Measurements from ENCODE around the gene OCIAD2. TPM values are rescaled to one million over a fixed set of nuclear protein-coding genes. Genes with fewer than 3 reads are reported as not detected.
"Not testable (repeated sequence)": the region's sequence is repeated elsewhere in the genome, so short reads cannot be mapped to it uniquely, and the experiment has no call there.

Gene OCIAD2
- total RNA-seq, 1 donor from 2014 or later: 18.9 TPM

DNA sequence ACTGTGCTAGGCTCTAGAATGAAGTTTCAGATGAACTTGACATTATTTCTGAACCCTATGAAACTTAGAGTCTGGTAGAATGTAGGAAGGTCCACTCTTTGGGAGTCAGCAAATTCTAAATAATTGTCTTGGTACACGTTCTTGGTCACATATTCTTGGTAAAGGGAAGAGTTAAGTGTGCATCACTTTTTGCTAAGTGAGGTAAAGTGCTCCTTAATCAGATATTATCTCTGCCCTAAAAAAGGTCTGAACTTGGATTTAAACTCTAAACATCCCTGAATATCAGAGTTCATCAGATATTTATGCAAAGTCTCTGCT is 7.2 kb downstream of the OCIAD2 start:
- no peak for DNase-seq (ENCODE audit: extremely low spot score in 2 of 2)
- H3K27me3 ChIP-seq: no peaks in the 10 kb centered on the region
- no peak overlapping the region for H3K4me3 ChIP-seq
- H3K27ac ChIP-seq: no peak overlapping the region
- intact Hi-C loops (cut with DNase I): no loop called here
- no peaks in the 10 kb centered on the region for H3K9me3 ChIP-seq
- H3K36me3 ChIP-seq: no peaks in the 10 kb centered on the region
- TF ChIP-seq, protein P1, sequence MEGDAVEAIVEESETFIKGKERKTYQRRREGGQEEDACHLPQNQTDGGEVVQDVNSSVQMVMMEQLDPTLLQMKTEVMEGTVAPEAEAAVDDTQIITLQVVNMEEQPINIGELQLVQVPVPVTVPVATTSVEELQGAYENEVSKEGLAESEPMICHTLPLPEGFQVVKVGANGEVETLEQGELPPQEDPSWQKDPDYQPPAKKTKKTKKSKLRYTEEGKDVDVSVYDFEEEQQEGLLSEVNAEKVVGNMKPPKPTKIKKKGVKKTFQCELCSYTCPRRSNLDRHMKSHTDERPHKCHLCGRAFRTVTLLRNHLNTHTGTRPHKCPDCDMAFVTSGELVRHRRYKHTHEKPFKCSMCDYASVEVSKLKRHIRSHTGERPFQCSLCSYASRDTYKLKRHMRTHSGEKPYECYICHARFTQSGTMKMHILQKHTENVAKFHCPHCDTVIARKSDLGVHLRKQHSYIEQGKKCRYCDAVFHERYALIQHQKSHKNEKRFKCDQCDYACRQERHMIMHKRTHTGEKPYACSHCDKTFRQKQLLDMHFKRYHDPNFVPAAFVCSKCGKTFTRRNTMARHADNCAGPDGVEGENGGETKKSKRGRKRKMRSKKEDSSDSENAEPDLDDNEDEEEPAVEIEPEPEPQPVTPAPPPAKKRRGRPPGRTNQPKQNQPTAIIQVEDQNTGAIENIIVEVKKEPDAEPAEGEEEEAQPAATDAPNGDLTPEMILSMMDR (IDR thresholded peaks at IDR 0.05): no peak
- TF ChIP-seq POLR2AphosphoS5 (IDR thresholded peaks at IDR 0.05; ENCODE audit: insufficient read depth in 1 of 2, low read depth in 1 of 2): no peak
- TF ChIP-seq POLR2A (IDR thresholded peaks at IDR 0.05): no peak
- H3K4me1 ChIP-seq: no peaks in the 10 kb centered on the region

DNA sequence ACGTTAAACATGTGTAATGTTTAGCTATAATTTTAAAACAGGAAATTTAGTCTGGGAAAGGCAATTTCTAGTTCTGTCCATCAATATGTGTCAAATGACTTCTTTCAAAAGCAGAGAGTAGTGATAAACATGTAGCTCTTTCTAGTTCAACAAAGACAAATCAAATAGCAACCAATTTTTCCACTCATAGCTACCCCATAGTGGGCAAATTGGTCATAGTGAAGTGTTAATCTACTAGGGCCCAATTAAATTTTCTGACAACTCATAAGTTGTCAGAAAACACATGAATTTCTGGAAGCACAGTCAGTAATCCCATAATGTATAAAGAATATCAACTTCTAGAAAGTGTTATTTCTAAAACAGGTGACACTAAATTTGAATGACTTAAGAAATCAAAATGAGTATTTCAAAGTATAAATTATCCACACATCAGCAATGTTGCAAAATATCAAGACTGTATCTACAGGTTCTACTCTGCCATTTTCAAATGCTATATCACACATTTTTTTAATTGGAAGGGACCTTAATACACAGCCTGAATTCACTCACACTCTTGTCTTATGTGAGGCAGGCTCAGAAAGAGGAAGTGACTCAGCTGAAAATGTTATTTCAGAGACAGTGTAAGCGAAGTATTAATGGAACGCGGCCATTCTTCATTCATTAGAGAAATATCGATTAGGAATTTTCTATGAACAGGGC is 7.7 kb downstream of the OCIAD2 start:
- TF ChIP-seq, protein P1 (IDR thresholded peaks at IDR 0.05): no peak
- Histone ChIP-seq H3K9me3 (no peaks in the 10 kb centered on the region), H3K27me3 (no peaks in the 10 kb centered on the region), H3K4me1 (no peaks in the 10 kb centered on the region), H3K27ac (no peak overlapping the region), H3K36me3 (no peaks in the 10 kb centered on the region), H3K4me3 (no peak overlapping the region)
- intact Hi-C loops (cut with DNase I): no loop called here
- no peak for DNase-seq (ENCODE audit: extremely low spot score in 2 of 2)

DNA sequence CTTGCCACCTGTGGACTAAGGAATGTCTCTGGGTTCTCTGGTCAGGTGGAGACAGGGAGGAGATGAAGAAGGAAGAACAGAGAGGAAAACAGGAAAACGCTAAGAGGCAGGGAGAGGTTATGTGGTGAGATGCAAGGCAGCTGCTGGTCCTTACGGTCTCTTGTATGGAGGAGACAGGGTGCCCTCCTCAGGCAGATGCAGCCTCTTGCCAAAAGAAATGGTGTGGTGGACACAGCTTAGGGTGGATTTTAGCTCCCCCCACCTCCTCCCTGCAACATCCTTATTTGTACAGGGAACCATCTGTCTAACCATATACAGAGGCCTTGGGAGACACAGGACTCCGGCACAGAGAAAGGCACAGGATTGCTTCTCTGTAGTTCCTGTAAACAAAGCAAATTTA is 9.7 kb downstream of the OCIAD2 start:
- no peak for TF ChIP-seq POLR2AphosphoS5 (IDR thresholded peaks at IDR 0.05; ENCODE audit: insufficient read depth in 1 of 2, low read depth in 1 of 2)
- no peak for TF ChIP-seq POLR2A (IDR thresholded peaks at IDR 0.05)
- Histone ChIP-seq H3K9me3 (no peaks in the 10 kb centered on the region), H3K4me3 (no peak overlapping the region), H3K27me3 (no peaks in the 10 kb centered on the region), H3K4me1 (no peaks in the 10 kb centered on the region), H3K27ac (no peak overlapping the region), H3K36me3 (no peaks in the 10 kb centered on the region)
- DNase-seq (ENCODE audit: extremely low spot score in 2 of 2): no peak
- intact Hi-C loops (cut with DNase I): no loop called here

DNA sequence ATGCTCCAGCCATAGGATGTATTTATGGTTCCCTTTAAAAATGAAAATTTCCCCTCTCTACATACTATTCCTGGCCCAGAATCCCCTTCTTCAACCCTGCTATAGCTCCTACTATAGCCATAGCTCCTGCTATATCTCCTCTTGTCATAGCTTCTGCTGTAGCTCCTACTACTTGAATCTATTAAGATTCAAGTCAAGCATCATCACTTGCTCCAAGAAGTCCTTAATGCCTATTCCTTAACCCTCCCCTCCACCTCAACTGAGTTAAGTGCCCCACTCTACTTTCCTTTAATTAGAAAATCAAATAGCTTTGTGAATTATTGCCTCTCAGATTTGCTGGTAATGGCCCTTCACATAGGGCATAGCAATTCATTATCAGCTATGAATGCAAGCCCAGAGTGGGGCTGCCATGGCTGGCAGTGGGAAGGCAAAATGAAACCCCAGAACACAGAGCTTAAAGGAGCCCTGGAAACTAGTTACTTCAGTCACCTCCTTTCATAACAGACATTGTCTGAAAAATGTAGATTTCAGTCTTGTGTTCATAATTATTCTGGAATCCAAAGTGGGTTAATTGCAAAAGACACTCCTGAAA is 15.4 kb downstream of the OCIAD2 start:
- Histone ChIP-seq H3K4me3 (no peak overlapping the region), H3K9me3 (no peaks in the 10 kb centered on the region), H3K4me1 (no peaks in the 10 kb centered on the region), H3K27me3 (no peaks in the 10 kb centered on the region), H3K27ac (no peak overlapping the region), H3K36me3 (no peaks in the 10 kb centered on the region)
- intact Hi-C loops (cut with DNase I): no loop called here
- TF ChIP-seq POLR2A (IDR thresholded peaks at IDR 0.05) (no peak), POLR2AphosphoS5 (IDR thresholded peaks at IDR 0.05; ENCODE audit: insufficient read depth in 1 of 2, low read depth in 1 of 2) (no peak)
- TF ChIP-seq, protein P1 (IDR thresholded peaks at IDR 0.05): no peak
- no peak for DNase-seq (ENCODE audit: extremely low spot score in 2 of 2)

DNA sequence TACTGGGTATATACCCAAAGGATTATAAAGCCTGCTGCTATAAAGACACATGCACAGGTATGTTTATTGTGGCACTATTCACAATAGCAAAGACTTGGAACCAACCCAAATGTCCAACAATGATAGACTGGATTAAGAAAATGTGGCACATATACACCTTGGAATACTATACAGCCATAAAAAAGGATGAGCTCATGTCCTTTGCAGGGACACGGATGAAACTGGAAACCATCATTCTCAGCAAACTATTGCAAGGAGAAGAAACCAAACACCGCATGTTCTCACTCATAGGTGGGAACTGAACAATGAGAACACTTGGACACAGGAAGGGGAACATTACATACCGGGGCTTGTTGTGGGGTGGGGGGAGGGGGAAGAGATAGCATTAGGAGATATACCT is 16.8 kb downstream of the OCIAD2 start:
- H3K27me3 ChIP-seq; H3K4me3 ChIP-seq; DNase-seq (ENCODE audit: extremely low spot score in 2 of 2); H3K4me1 ChIP-seq; H3K36me3 ChIP-seq; H3K9me3 ChIP-seq; H3K27ac ChIP-seq; intact Hi-C loops (cut with DNase I): not testable (repeated sequence)

DNA sequence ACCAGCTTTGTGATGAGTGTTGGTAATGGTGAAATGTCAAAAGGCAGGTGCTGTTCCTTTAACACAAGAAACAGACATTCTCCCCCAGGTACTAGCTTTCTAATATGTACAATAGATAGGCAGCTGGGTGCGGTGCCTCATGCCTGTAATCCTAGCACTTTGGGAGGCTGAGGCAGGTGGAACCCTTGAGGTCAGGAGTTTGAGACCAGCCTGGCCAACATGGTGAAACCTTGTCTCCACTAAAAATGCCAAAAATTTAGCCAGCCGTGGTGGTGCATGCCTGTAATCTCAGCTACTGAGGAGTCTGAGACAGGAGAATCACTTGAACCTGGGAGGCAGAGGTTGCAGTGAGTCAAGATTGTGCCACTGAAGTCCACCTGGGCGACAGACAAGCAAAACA is 24.9 kb downstream of the OCIAD2 start:
- H3K4me3 ChIP-seq; H3K9me3 ChIP-seq; H3K36me3 ChIP-seq; intact Hi-C loops (cut with DNase I); DNase-seq (ENCODE audit: extremely low spot score in 2 of 2); H3K27me3 ChIP-seq; H3K4me1 ChIP-seq; H3K27ac ChIP-seq: not testable (repeated sequence)

Data from vagina (tissue), 2 donors.